Ishikawa (cell line): Measurements from ENCODE around the gene ACRBP.

Experiments
- CEBPB ChIP-seq: IDR thresholded peaks from 2 replicates; pipeline ENCODE4 v1.6.1; 2012
- CREB1 ChIP-seq: IDR thresholded peaks from 2 replicates; pipeline ENCODE4 v1.6.1; 2012; ENCODE audit warnings: low read depth
- EGR1 ChIP-seq: IDR thresholded peaks from 2 replicates; pipeline ENCODE4 v1.6.1; 2012
- EP300 ChIP-seq: IDR thresholded peaks from 2 replicates; pipeline ENCODE4 v1.6.1; 2012; ENCODE audit warnings: borderline replicate concordance
- FOXM1 ChIP-seq: IDR thresholded peaks from 2 replicates; pipeline ENCODE4 v1.6.1; 2012; ENCODE audit warnings: low read depth, borderline replicate concordance
- MAX ChIP-seq: IDR thresholded peaks from 2 replicates; pipeline ENCODE4 v1.6.1; 2012
- NFIC ChIP-seq: IDR thresholded peaks from 2 replicates; pipeline ENCODE4 v1.6.1; 2012
- RAD21 ChIP-seq: IDR thresholded peaks from 2 replicates; pipeline ENCODE4 v1.6.1; 2012; ENCODE audit warnings: low read depth
- REST ChIP-seq: IDR thresholded peaks from 2 replicates; pipeline ENCODE4 v1.6.1; 2012; ENCODE audit warnings: low read depth, mild to moderate bottlenecking
- TAF1 ChIP-seq: IDR thresholded peaks from 2 replicates; pipeline ENCODE4 v1.6.1; 2012; ENCODE audit warnings: low read depth, mild to moderate bottlenecking
- TCF12 ChIP-seq: IDR thresholded peaks from 2 replicates; pipeline ENCODE4 v1.6.1; 2012; ENCODE audit warnings: low read depth
- TEAD4 ChIP-seq: IDR thresholded peaks from 2 replicates; pipeline ENCODE4 v1.6.1; 2012
- USF1 ChIP-seq: IDR thresholded peaks from 2 replicates; pipeline ENCODE4 v1.6.1; 2012
- YY1 ChIP-seq: IDR thresholded peaks from 2 replicates; pipeline ENCODE4 v1.6.1; 2012; ENCODE audit warnings: low read depth
- ZBTB7A ChIP-seq: IDR thresholded peaks from 2 replicates; pipeline ENCODE4 v1.6.1; 2012; ENCODE audit warnings: low read depth

ACRBP gene

GRCh38 chr12:6613015-6613775 is 34.0 kb downstream of the ACRBP start:
- TF ChIP-seq EGR1 (peak; percentile 67; the same call in 1 of the 2 replicates), ZBTB7A (no peak; the same call in none of the 2 replicates), NFIC (no peak), YY1 (peak; percentile 74), FOXM1 (no peak), TEAD4 (peak; percentile 80), USF1 (no peak; the same call in 1 of the 2 replicates), RAD21 (no peak), EP300 (peak; percentile 2; the same call in 1 of the 2 replicates), REST (no peak), CEBPB (no peak), CREB1 (no peak), TAF1 (no peak), MAX (peak; percentile 50; the same call in 1 of the 2 replicates), TCF12 (no peak)

- TF ChIP-seq EP300 (no peak), MAX (no peak), USF1 (no peak), NFIC (no peak), REST (no peak), CREB1 (no peak), TEAD4 (no peak), RAD21 (no peak), CEBPB (no peak), FOXM1 (no peak), EGR1 (no peak), YY1 (no peak), TAF1 (no peak), TCF12 (no peak)
Observed at GRCh38 chr12:6612652-6613014, 34.6 kb downstream of the ACRBP start.

GRCh38 chr12:6612247-6612646 is 35.0 kb downstream of the ACRBP start:
- TF ChIP-seq EGR1 (no peak), YY1 (no peak), CEBPB (no peak), USF1 (peak; percentile 33; the same call in 1 of the 2 replicates), ZBTB7A (no peak; the same call in 1 of the 2 replicates), MAX (no peak)

GRCh38 chr12:6608592-6609281 is 38.5 kb downstream of the ACRBP start:
- TF ChIP-seq MAX (peak; percentile 12; the same call in 1 of the 2 replicates), RAD21 (no peak)

- TF ChIP-seq EGR1 (peak; percentile 76), MAX (peak; percentile 28; the same call in 1 of the 2 replicates), TCF12 (no peak)
Observed at GRCh38 chr12:6607751-6608591, 39.3 kb downstream of the ACRBP start.
